Measurements from ENCODE around the gene BRAT1.

The BRAT1 gene

GRCh38 chr7:2529161-2530070, 25.9 kb downstream of the BRAT1 start:
- peak; percentile 80 for DNase-seq (ENCODE audit: low spot score)
- no peak for TF ChIP-seq CTCF (IDR thresholded peaks at IDR 0.05; ENCODE audit: extremely low read depth, missing control alignments)

- TF ChIP-seq CTCF (IDR thresholded peaks at IDR 0.05; ENCODE audit: extremely low read depth, missing control alignments) = no peak
- no peak for DNase-seq (ENCODE audit: low spot score)
Observed at GRCh38 chr7:2528481-2529095, 26.7 kb downstream of the BRAT1 start.

GRCh38 chr7:2527505-2528467, 27.5 kb downstream of the BRAT1 start:
- TF ChIP-seq CTCF (IDR thresholded peaks at IDR 0.05; ENCODE audit: extremely low read depth, missing control alignments) = no peak
- DNase-seq (ENCODE audit: low spot score) = no peak

- DNase-seq (ENCODE audit: low spot score) = no peak
- no peak for TF ChIP-seq CTCF (IDR thresholded peaks at IDR 0.05; ENCODE audit: extremely low read depth, missing control alignments)
Observed at GRCh38 chr7:2526659-2527504, 28.4 kb downstream of the BRAT1 start.

GRCh38 chr7:2525658-2526630, 29.4 kb downstream of the BRAT1 start:
- no peak for TF ChIP-seq CTCF (IDR thresholded peaks at IDR 0.05; ENCODE audit: extremely low read depth, missing control alignments)
- no peak for DNase-seq (ENCODE audit: low spot score)
